T1000 (cell line): Measurements from ENCODE around the gene SMYD2.

Source experiments
- DNase-seq: peaks from one replicate; lab custom pipeline; 2025; ENCODE audit warnings: mixed read lengths; lab: John Stamatoyannopoulos, UW

Gene SMYD2

DNA sequence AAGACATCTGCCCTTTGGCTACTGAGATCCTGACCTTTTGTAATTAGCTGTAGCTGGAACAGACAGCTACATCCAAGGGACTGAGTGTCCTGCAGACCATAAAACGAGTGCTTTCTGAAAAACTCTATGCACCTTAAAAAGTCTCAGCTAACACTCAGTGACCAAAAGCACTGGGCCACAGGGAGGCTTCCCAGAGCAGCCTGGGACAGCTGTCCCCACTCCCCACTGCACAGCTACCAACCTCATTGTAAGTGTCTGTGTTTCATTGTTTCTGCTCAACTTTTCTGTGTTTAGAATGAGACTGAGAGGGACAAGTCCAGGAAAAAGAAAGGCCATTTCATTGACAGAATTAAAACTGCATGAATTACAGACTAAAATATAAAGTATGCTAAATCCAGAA, 80.7 kb downstream of the SMYD2 start:
- no peak for DNase-seq

DNA sequence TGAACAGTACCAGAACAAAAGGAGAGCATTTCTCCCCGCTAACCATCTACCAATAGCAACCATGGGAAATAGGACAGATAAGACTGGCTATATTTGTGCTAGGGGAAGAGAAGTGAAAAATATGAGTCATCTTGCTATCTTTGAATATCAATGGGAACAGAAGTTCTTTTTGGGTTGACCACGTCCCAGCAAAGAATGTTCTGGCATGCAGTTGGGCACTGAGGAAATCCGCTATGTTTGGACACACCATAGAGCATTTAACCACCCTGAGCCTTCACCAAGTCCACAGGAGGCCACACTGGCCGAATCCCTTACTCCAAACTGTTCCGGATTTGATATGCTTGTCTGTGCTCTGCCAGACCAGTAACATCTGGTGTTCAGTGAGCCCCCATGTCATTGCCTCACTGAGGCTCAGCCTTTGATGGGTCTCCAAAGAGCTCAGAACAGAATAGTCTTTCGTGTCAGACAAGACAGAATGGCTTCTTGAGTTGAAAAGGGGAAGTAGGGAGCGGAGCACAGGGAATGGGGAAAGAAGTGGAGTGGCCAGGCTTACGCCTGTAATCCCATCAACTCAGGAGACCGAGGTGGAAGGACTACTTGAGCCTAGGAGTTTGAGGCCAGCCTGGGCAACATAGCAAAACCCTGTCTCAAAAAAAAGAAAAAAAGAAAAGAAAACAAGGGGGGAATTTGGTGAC, 81.4 kb downstream of the SMYD2 start:
- no peak for DNase-seq

DNA sequence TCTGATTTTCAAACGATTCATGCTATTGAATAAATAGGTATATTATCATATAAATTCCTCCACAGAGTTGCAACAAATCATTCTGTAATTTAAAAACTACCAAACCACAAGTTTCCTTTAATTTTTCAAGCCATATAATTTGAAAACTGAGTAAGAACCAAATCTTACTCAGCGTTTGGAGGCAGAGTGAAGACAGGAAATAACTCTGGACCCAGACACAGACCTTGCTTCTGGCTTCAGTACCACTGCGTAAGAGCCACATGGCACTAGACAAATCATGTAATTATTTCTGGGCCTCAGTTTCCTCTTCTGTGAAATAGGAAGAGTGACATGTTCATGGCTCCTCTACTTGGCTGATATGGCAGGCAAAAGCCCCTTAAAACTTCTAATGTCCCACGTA, 82.4 kb downstream of the SMYD2 start:
- no peak for DNase-seq

DNA sequence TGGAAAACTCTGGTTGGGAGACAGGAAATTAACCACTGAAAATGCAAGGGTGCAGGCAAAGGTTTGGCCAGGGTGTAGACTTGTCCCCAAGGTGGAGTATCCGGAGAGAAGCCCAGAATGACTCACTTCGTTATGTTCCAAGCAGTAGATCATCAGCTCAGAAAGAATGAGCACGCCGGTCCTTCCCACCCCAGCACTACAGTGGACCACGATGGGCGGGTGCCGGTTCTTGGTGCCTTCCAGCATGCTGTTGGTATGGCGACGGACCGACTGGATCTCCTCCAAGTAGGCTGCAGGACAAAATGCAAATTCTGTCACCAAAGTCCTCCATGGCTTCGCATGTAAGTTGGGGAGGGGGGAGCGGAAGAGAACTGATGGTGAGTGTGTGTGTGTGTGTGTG, 83.4 kb downstream of the SMYD2 start:
- no peak for DNase-seq

DNA sequence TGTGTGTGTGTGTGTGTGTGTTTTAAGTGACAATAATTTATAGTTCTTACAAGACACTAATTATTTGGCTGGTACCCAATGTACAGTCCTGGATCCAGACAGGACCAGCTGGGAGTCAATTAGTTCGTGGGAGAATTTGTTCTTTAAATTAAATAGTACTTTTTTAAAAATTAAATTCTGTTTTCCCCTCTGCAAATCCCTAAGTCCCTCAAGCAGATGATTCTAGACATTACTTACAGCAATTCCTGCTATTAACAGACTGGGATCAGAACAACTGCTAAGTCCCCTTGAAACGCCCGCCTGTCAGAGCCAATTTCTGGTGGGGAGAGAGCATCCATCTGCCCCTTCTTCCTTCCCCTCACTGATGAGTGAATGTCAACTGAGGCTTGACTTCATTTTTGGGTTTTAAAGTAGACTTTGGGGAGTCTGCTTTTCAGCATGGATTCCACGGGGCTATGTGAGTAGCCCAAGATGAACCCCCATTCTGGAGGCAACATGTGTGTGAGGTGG, 83.9 kb downstream of the SMYD2 start:
- DNase-seq, result no peak

DNA sequence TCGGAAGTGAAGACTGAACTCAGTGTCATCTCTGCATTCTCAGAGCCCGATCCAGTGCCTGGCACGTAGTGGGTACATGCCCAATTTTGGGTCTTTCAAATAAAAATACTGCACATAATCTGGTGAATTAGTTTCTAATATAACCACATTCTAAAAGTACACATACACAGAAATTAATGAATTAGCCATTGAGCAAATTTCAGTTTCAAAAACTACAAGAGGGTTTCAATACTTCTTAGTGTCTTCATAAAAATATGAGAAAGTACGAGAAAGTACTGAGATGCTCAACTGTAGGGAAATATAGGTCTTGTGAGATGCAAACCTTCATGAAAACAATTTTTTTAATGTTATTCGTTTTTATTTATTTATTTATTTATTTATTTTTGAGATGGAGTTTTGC, 86.9 kb downstream of the SMYD2 start:
- no peak for DNase-seq

DNA sequence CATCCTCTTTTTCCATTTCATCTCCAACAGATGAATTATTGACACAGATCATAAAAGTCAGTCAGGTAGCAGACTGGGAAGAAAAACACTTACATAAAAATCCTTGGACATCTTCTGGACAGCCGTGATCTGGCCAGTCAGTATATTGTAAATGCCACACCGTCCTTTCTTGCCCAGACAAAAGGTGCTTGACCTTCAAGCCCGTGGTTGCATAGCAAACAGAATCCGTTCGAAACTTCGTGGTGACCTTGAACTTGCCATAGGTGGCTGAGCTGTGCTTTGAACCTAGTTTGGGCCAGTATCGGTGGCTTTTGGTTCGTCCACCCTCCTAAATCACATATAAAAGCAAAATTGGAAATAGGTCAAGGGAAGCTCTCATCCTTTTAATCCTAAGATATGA, 88.4 kb downstream of the SMYD2 start:
- DNase-seq, result no peak

DNA sequence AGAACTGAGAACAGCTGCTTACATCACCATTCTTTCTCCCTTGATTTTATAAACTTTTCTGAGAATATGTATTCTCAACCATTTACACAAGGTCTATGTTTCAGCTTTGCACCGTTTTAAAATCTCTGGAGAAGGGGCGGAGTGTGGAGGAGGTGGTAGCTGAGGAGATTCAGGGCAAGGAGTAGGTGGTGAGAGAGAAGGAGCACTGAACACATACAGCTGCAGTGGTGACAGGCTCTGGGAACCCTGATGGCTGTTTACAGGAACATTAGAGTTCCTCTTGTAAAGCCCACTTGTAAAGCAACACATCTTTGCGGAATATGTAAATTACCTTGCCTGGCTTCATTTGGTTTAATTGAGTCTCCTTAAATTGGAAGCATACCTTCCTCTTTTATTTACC, 89.7 kb downstream of the SMYD2 start:
- DNase-seq, result no peak

DNA sequence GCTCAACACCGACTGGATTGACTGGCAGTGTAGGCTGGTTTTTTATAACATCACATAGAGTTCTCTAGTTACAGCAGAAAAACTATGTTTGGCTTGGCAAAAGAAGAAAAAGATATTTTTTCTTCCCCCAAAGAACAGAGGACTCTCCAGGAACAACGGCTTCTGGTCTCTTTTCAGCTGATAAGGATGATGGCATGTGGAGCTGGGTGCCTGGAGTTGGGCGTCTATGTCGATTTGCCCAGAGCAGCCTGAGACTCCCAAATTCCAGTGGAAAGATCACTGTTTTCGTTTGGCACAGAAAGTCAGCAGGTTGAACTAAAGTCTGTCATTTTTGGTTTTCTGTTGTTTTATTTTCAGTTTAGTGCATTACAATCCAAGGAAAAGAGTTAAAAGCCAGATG, 91.1 kb downstream of the SMYD2 start:
- DNase-seq, result no peak

DNA sequence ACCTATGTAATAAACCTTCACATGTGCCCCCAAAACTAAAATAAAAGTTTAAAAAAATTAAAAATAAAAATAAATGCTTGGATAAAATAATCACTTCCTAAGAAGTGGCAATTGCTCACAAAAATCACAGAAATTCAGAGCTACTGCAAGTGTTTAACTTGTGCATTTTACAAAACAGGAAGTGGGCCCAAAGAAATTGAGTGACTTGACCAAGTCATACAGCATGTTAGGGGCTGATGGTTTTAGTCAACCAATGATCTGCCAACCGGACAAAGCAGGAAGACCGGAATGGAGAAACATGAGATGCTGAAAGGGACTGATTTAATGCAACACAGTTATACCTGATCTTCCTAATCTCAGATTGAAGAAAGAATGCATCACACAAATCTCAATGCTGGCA, 96.5 kb downstream of the SMYD2 start:
- no peak for DNase-seq

DNA sequence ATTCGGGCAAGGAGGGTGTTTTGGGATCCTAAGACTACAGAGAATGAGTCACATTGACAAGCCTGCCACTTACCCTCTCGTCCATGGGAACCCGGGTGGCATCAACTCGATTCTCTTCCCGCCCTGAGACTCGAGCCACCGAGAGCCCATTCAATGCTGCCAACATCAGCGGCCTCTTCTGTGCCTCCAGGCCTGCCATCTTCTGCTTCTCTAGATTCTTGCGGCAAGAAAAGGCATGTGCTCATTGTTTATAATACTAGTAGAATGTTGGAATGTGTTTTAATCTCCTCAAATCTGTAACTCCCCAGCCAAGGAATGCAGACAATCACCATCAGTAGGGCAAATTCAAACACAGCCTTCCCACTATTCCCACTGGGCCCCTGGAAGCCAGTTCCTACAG, 96.9 kb downstream of the SMYD2 start:
- DNase-seq, result peak; percentile 32

DNA sequence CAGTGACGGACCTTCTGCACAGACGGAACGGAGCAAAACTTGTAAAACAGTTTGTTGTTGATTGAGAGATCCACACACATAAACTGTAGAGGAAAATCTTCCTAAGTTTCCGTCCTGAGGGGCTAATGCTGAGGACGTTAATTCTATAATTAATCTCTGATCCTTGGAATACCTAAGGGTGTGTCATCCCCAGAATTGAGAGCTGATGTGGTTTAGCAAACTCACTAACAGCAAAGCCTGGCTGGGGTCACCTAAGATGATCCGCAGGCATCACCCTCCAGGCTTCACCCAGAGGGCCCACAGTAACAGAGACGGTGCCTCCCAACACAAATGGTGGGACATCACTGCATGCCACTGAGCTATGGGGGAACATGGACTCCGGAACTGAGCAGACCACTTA, 97.5 kb downstream of the SMYD2 start:
- DNase-seq, result no peak

DNA sequence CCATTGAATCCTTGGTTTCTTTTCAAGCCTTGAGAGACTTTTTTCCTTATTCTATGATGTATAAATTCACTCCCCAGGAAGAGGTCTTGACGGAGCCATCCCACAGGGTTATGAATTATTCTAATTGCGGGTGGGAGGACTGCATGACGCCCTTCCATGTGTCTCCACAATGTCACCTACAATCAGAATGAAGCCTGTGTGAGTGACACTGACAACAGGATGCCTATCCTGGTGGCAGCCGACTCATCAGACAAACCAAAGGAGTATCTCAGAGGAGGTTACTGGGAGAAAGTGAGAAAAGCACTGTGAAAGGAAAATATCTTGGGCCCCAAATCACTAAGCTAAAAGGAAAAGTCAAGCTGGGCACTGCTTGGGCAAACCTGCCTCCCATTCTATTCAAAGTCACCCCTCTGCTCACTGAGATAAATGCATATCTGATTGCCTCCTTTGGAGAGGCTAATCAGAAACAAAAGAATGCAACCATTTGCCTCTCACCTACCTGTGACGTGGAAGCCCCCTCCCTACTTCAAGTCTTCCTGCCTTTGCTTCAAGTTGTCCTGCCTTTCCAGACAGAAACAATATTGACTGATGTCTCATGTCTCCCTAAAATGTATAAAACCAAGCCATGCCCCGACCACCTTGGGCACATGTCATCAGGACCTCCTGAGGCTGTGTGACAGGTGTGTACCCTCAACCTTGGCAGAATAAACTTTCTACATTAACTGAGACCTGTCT, 98.4 kb downstream of the SMYD2 start:
- DNase-seq, result no peak

DNA sequence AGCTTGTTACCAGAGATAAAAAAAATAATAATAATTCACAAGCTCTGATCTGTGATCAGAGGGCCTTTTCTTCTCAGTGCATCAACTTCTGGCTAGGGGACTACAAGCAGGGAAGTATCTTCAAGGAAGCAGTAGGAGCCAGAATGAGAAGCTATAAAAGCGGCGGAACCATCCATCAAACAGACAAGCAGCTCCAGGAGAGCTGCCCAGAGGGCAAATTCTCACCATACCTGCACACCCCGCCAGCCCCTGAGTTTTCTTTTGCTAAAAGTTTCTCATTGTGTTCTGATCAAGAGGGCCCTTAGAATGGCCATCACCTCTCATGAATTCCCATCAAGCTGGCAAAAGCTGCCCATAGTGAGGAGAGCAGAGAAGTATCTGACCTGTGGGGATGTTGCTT, 99.4 kb downstream of the SMYD2 start:
- no peak for DNase-seq

DNA sequence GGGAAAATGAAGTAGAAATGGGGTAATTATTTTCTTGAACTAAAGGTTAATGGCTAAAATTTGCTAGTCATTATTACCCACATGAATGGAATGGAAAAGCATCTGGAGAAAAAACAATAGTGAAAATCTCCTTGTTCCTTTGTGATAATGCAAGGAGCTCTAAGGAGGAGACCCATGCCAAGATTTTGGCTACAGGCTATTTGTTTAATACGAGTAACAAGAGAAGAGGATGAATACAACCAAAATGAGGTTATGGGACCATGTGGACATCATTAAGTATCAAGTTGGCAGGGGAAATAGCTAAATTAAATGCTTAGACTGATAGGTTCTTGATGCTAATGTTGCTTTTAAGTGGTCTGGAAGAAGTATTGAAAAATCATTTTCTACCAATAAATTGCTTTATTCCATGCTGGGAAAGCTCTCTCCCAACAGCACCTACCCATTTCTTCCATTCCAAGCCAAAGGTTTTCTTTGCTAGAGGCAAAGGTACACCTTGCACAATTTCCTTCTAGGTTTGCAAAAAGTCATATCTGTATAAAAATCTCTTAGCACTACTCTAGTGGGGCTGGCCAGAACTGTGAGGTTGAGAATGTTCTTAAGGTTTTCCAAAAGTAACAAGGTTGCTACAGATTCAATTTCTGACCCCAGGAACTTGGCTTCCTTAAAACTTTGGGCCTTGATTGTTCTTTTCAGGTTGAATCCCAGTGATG, 100.2 kb downstream of the SMYD2 start:
- no peak for DNase-seq

DNA sequence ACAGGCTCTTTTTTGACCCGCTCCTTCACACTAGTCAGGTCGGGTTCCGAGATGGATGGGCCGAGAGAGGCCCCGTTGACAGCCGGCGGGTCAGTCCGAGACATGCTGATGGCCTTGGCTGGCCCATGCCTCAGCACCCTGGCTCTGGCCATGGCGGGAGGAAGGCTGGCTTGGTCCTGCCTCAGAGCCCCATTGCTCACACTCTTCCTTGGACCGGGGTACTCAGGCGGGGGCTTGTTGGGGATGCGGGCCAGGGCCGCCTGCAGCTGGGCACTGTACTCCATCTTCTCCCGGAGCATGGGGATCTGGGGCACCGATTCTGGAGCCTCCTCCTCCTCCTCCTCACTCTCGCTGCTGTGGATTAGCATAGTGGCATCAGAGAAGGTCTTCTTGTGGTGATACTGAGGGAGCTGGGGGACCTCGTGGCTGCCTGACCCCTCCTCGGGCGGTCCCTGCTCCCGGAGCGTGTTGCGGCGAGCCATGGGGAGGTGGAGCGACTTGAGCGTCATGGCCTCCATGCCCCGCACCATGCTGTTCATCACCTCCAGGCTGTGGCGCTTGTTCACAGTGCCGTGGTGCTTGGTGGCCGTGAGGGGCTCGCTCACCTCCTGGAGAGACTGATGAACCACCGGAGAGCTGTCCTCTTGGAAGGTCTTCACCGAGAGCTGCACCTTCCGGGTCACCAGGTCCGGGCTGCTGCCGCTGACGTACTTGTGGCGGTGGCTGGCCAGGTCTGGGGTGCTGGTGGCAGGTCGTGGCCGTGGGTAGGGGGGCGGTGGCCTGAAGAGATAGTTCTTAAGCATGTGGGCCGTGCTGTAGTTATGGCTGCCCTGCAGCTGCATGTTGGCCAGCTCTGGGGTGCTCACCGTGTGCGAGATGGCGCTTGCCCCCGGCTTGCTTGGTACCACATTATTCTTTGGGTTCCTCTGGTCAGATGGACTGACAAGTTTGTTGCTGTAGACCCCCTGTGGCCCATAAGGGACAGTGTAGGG, 102.7 kb downstream of the SMYD2 start:
- DNase-seq, result no peak

DNA sequence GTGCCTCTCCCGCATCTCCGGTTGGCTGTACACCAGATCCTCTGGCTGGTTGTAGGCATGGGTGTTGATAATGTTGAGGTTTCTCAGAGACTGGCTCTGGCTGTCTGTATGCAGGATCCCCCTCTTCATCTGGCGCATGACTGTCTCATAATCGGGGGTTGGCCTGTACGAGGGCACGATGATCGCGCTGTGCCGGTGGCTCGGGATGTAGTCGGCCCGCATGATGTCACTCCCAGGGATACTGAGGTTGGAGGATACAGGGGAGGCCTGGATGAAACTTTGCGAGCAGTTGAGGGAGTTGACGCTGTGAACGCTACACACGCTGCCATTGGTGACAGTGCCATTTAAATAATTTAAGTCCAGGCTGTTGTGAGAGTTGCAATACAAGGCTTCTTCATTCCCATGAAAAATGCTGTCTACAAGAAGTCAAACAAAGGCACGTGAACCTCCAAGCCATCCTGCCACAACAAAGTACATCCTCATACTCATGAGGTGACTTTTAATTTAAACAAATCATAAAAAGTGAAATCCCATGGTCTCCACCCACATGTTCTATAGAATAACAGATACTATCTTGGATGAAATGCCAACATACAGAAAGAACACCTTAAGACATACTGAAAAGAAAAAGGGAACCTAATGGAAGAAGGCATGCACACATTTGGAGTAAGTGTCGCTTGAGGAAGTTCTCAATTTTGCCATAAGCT, 103.6 kb downstream of the SMYD2 start:
- DNase-seq, result no peak

DNA sequence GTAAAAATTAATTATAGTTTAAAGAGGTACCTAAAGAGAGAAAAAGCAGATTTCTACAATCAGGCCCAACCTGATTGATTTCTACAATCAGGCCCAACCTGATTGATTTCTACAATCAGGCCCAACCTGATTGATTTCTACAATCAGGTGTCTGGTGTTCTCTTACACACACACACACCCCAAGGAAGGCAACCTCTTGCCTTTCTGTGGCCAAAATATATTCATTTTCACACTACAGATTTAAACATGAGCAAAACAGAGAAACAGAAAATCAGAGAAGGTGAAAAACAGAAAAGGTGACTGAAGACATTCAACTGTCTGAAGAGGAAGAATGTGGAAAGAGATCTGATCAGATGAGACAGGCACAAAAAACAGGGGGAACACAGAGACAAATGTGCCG, 104.5 kb downstream of the SMYD2 start:
- no peak for DNase-seq

DNA sequence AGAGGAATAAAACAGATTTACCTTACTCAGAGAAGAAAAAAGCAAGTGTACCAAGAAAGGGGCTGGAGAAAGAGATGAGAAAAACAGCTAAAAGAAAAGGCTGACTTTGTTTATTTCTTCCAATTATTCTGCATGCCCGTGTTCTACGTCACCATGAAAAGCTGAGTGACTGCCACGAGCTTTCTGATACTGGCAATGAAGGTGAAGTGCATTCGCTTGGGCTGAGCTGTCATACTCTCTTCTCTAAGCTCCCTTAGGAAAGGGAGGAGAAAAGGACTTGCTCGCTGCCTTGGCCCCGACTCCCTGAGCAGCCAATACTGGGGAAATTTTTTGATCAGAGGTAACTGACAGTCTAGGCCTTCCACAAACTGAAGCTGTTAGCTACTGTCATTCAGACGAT, 105.4 kb downstream of the SMYD2 start:
- DNase-seq, result no peak
